SK-N-SH treated with all-trans-retinoic acid at 6 μM for 48 hours (cell line): ENCODE measurements around the gene VAC14.
A peak's percentile ranks its signal among the peaks of the same experiment; 100 is the strongest.

Source experiments
- ATAC-seq: fragments of 200-7000 bp; cut with Tn5 transposase; 3 replicates; pipeline ENCODE4 v1.9.1; 2020; ENCODE audit warnings: mild to moderate bottlenecking, moderate library complexity
- ARNTL ChIP-seq: fragments of 450-650 bp; formaldehyde crosslinking; IDR thresholded peaks from 2 replicates; pipeline ENCODE4 v1.5.0; 2020; ENCODE audit warnings: low read depth, mild to moderate bottlenecking, moderate library complexity, borderline replicate concordance
- CSDC2 ChIP-seq: fragments of 250-450 bp; sonication (Bioruptor Pico); IDR thresholded peaks from 2 replicates; pipeline ENCODE4 v1.5.0; 2020; ENCODE audit warnings: mild to moderate bottlenecking, moderate library complexity
- CSRNP3 ChIP-seq: fragments of 250-450 bp; sonication (Bioruptor Pico); IDR thresholded peaks from 2 replicates; pipeline ENCODE4 v1.5.1; 2021; ENCODE audit warnings: mild to moderate bottlenecking, moderate library complexity
- ESRRG ChIP-seq: fragments of 250-450 bp; sonication (Bioruptor Pico); IDR thresholded peaks from 2 replicates; pipeline ENCODE4 v1.6.1; 2021; ENCODE audit warnings: mild to moderate bottlenecking
- GLIS3 ChIP-seq: fragments of 250-450 bp; sonication (Bioruptor Pico); IDR thresholded peaks from 2 replicates; pipeline ENCODE4 v1.5.0; 2020; ENCODE audit warnings: mild to moderate bottlenecking, moderate library complexity
- ISL1 ChIP-seq: fragments of 250-450 bp; sonication (Bioruptor Pico); IDR thresholded peaks from 2 replicates; pipeline ENCODE4 v2.1.2; 2022; ENCODE audit warnings: mild to moderate bottlenecking, moderate library complexity
- PATZ1 ChIP-seq: fragments of 250-450 bp; sonication (Bioruptor Pico); IDR thresholded peaks from 2 replicates; pipeline ENCODE4 v1.8.0; 2020; ENCODE audit warnings: mild to moderate bottlenecking, moderate library complexity, borderline replicate concordance
- POU6F1 ChIP-seq: fragments of 250-450 bp; sonication (Bioruptor Pico); IDR thresholded peaks from 2 replicates; pipeline ENCODE4 v1.8.0; 2021; ENCODE audit warnings: low read depth, mild to moderate bottlenecking, moderate library complexity, borderline replicate concordance
- PPARA ChIP-seq: fragments of 250-450 bp; sonication (Bioruptor Pico); IDR thresholded peaks from 2 replicates; pipeline ENCODE4 v1.5.0; 2020; ENCODE audit warnings: mild to moderate bottlenecking, borderline replicate concordance
- RARB ChIP-seq: fragments of 250-450 bp; sonication (Bioruptor Pico); IDR thresholded peaks from 2 replicates; pipeline ENCODE4 v1.8.0; 2021; ENCODE audit warnings: mild to moderate bottlenecking, moderate library complexity
- SNAI2 ChIP-seq: fragments of 250-450 bp; sonication (Bioruptor Pico); IDR thresholded peaks from 2 replicates; pipeline ENCODE4 v1.5.0; 2020; ENCODE audit warnings: mild to moderate bottlenecking, moderate library complexity
- TCF4 ChIP-seq: fragments of 250-450 bp; sonication (Bioruptor Pico); IDR thresholded peaks from 2 replicates; pipeline ENCODE4 v1.8.0; 2021; ENCODE audit warnings: mild to moderate bottlenecking, moderate library complexity, borderline replicate concordance
- TSHZ2 ChIP-seq: fragments of 250-450 bp; sonication (Bioruptor Pico); IDR thresholded peaks from 2 replicates; pipeline ENCODE4 v1.5.0; 2020; ENCODE audit warnings: mild to moderate bottlenecking, moderate library complexity
- ZC3H10 ChIP-seq: fragments of 250-450 bp; sonication (Bioruptor Pico); IDR thresholded peaks from 2 replicates; pipeline ENCODE4 v1.5.1; 2021; ENCODE audit warnings: mild to moderate bottlenecking, moderate library complexity
- ZFP3 ChIP-seq: fragments of 250-450 bp; sonication (Bioruptor Pico); IDR thresholded peaks from 2 replicates; pipeline ENCODE4 v1.5.0; 2020; ENCODE audit warnings: mild to moderate bottlenecking, moderate library complexity
- ZNF70 ChIP-seq: fragments of 450-650 bp; formaldehyde crosslinking; IDR thresholded peaks from 2 replicates; pipeline ENCODE4 v1.5.0; 2020; ENCODE audit warnings: mild to moderate bottlenecking, moderate library complexity

The VAC14 gene

GRCh38 chr16:70689970-70690891 lies 110.7 kb downstream of the VAC14 start:
- no peak for TF ChIP-seq ZC3H10 (CRISPR knock-in tag)
- TF ChIP-seq CSDC2: no peak
- no peak for TF ChIP-seq ZFP3
- no peak for TF ChIP-seq ISL1
- TF ChIP-seq TCF4 (CRISPR knock-in tag): no peak
- TF ChIP-seq CSRNP3 (CRISPR knock-in tag): no peak
- no peak for TF ChIP-seq PPARA (CRISPR knock-in tag)
- no peak for TF ChIP-seq SNAI2 (CRISPR knock-in tag)
- no peak for ATAC-seq

- TF ChIP-seq CSDC2: no peak
- no peak for TF ChIP-seq CSRNP3 (CRISPR knock-in tag)
- TF ChIP-seq PPARA (CRISPR knock-in tag): no peak
- TF ChIP-seq ZNF70 (CRISPR knock-in tag): no peak
- no peak for ATAC-seq
Observed at GRCh38 chr16:70689035-70689969, 111.7 kb downstream of the VAC14 start.

GRCh38 chr16:70688246-70688742 lies 112.7 kb downstream of the VAC14 start:
- TF ChIP-seq ISL1: no peak
- TF ChIP-seq TSHZ2 (CRISPR knock-in tag): peak; percentile 46; the same call in 1 of the 2 replicates
- no peak for TF ChIP-seq PATZ1 (CRISPR knock-in tag)
- ATAC-seq: peak; percentile 12

GRCh38 chr16:70687671-70688245 lies 113.2 kb downstream of the VAC14 start:
- TF ChIP-seq POU6F1 (CRISPR knock-in tag) (no peak), ZNF70 (CRISPR knock-in tag) (no peak), PPARA (CRISPR knock-in tag) (no peak), ARNTL (CRISPR knock-in tag) (no peak), ZFP3 (no peak), CSRNP3 (CRISPR knock-in tag) (no peak), RARB (CRISPR knock-in tag) (no peak), ESRRG (no peak), GLIS3 (CRISPR knock-in tag) (no peak), ZC3H10 (CRISPR knock-in tag) (no peak)
- no peak for ATAC-seq
